Tibial nerve (tissue), 4 donors: ENCODE results near the gene CUL3. TPM values are rescaled to one million over a fixed set of nuclear protein-coding genes. Genes with fewer than 3 reads are reported as not detected.
A peak's percentile ranks its signal among the peaks of the same experiment; 100 is the strongest.

Experiments
- DNase-seq, 2 donors: peaks; one replicate each; pipeline ENCODE4 v3.0.0-alpha.2; 2019; ENCODE audit warnings: low spot score in 2 of 2
- H3K27ac ChIP-seq, 4 donors: fragments of 200-600 bp; sonication (generic) in 3 of 4; one replicate each; pipeline ENCODE4 v1.5.1; 2017 to 2019; ENCODE audit warnings: mild to moderate bottlenecking in 1 of 4
- H3K27me3 ChIP-seq, 2 donors: fragments of 200-600 bp; sonication (generic) in 1 of 2; one replicate each; pipeline versions ENCODE4 v1.5.1 to v1.6.0; 2017 to 2019
- H3K36me3 ChIP-seq, 3 donors: fragments of 200-600 bp; sonication (generic); one replicate each; pipeline ENCODE4 v1.5.1; 2018 to 2019
- H3K4me1 ChIP-seq, 4 donors: fragments of 200-600 bp; sonication (generic) in 3 of 4; one replicate each; pipeline ENCODE4 v1.5.1; 2017 to 2019
- H3K4me3 ChIP-seq, 4 donors: fragments of 200-600 bp; sonication (generic) in 3 of 4; one replicate each; pipeline ENCODE4 v1.5.1; 2017 to 2019; ENCODE audit warnings: mild to moderate bottlenecking in 1 of 4, moderate library complexity in 1 of 4
- H3K9me3 ChIP-seq, 4 donors: fragments of 200-600 bp; sonication (generic) in 3 of 4; one replicate each; pipeline ENCODE4 v1.5.1; 2017 to 2019
- EP300 ChIP-seq, 2 donors: sonication (generic); formaldehyde crosslinking; IDR thresholded peaks; one replicate each; pipeline ENCODE4 v1.6.1; 2017; ENCODE audit warnings: antibody characterized with exemption in 2 of 2, mild to moderate bottlenecking in 1 of 2
- POLR2A ChIP-seq, 2 donors: fragments of 450-650 bp; IDR thresholded peaks; one replicate each; pipeline ENCODE4 v1.6.1; 2017; ENCODE audit warnings: antibody characterized with exemption in 2 of 2, mild to moderate bottlenecking in 2 of 2, moderate library complexity in 2 of 2
- WGBS, 2 donors: methylation state at CpG; one replicate each; pipeline ENCODE4 v1.1.5; 2018; 5-methylcytosine and 5-hydroxymethylcytosine counted together
- total RNA-seq, 4 donors: library from RNA; depleted of rRNA; stranded (reverse); fragments of >200 nt; gene quantifications; one replicate each; pipeline ENCODE4 v1.1.0, GENCODE V29; 2016
- TF ChIP-seq, protein P1 (sequence below), 5 experiments: fragments of 200-600 bp in 3 of 5; fragments of 450-650 bp in 2 of 5; sonication (generic) in 3 of 5; IDR thresholded peaks; one replicate each; pipeline ENCODE4 v1.5.1; 2016 to 2019; ENCODE audit warnings: antibody characterized with exemption in 5 of 5, mild to moderate bottlenecking in 3 of 5, moderate library complexity in 2 of 5

Gene CUL3
- 10 to 100 TPM; 63.0 to 72.2 (median 67.3) TPM for total RNA-seq

DNA sequence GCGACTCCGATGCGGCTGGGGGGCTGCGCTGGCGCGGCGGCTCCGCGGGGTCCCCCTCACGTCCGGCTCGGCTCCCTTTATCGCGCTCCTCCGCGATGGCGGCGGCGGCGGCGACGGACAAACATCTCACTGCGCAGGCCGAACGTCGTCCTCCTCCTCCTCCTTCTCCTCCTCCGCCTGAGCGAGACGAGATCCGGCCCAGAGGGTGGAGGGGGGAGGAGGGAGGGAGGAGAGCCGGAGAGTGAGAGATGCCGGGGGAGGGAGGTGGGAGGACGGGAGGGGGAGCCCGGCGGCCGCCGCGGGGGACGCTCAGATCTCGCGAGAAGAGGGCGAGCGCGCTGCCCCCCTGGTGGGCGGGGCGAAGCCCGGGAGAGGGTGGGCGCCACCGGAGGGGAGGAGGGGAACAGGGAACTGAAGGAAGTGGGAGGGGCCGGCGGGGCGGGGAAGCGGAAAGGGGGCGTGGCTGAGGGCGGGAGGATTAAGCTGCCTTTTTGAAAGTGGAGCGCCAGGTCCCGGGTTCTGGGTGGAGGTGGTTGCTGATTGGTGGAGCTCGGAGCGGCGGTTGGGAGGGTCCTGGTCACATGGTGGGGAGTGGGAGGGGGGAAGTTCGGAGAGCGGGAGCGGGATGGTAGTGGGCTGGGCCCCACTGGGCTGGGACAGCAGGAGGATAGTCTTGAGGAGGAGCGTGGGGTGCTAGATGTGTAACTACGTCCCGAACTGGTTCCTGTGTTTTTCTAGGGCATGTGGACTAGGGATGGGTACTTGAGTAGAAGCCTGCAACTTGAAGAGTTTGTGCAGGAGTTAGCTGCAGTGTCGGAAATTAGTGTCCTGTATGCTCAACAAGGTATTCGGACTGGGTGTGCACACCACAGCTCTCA is at the start of gene CUL3:
CUL3 (minus strand) TSS at position 153 of the 878 bp plus-strand sequence. CDS start 354 bp downstream, outside the sequence.
- H3K4me1 ChIP-seq = peaks cover 0 to 45% (median 29%) of the 10 kb centered on the region in 4 donors
- no peaks in the 10 kb centered on the region for H3K9me3 ChIP-seq
- H3K27me3 ChIP-seq = no peaks in the 10 kb centered on the region
- H3K4me3 ChIP-seq = peak within 1 kb of the TSS; percentile 55 to 96 (median 86)
- H3K36me3 ChIP-seq = no peaks in the 10 kb centered on the region
- H3K27ac ChIP-seq = peak within 1 kb of the TSS; percentile 70 to 97 (median 95)
- DNase-seq = peak; percentile 99
- peak in 1 of 2 donors; percentile 95 for TF ChIP-seq EP300 (IDR thresholded peaks at IDR 0.05)
- TF ChIP-seq POLR2A (IDR thresholded peaks at IDR 0.05) = peak; percentile 76 to 87
- TF ChIP-seq, protein P1, sequence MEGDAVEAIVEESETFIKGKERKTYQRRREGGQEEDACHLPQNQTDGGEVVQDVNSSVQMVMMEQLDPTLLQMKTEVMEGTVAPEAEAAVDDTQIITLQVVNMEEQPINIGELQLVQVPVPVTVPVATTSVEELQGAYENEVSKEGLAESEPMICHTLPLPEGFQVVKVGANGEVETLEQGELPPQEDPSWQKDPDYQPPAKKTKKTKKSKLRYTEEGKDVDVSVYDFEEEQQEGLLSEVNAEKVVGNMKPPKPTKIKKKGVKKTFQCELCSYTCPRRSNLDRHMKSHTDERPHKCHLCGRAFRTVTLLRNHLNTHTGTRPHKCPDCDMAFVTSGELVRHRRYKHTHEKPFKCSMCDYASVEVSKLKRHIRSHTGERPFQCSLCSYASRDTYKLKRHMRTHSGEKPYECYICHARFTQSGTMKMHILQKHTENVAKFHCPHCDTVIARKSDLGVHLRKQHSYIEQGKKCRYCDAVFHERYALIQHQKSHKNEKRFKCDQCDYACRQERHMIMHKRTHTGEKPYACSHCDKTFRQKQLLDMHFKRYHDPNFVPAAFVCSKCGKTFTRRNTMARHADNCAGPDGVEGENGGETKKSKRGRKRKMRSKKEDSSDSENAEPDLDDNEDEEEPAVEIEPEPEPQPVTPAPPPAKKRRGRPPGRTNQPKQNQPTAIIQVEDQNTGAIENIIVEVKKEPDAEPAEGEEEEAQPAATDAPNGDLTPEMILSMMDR (IDR thresholded peaks at IDR 0.05) = no peak
- WGBS, 2 donors = 2% methylated on average over 37 to 38 of the region's 68 CpGs

DNA sequence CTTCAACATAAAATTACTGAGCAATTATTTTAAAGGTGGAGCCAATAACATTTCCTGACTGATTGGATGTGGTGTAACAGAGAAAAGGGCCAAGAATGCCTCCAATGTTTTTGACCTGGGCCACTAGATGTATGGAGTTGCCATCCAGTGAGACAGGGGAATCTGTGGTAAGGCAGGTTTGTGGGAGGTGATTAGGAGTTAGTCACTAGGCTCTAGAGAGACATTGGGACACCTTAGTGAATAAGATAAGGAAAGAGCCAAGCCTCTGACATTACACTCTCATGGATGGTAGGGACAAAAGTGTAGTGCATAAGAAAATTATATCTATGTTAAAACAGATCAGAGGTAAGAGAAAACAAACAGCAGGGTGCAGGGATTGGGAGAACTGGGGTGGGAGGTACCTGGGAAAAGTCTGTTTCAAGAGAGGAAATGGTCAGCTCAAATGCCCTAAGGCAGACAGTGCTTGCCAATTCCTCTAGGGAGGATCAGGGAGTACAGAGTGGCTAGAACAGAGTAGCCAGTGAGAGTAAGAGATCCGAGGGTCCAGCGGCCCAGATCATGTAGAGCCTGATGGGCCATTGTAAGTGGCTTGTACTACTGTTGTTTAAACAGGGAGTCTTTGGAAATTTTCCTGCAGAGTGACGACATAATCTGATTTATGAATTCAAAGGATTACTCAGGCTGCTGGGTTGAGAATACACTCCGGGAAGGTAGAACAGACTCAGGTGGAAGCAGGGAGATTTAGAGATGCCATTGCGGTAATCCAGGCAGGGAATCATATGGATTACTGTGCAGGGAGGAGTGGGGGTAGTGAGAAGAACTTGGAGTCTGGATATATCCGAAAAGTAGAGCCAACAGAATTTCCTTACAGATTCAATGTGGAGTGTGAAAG is 45.7 kb upstream of the CUL3 start:
- TF ChIP-seq EP300 (IDR thresholded peaks at IDR 0.05) (no peak), POLR2A (IDR thresholded peaks at IDR 0.05) (no peak)
- TF ChIP-seq, protein P1 (IDR thresholded peaks at IDR 0.05) = no peak
- Histone ChIP-seq H3K4me3 (no peak overlapping the region), H3K27ac (no peak overlapping the region), H3K9me3 (no peaks in the 10 kb centered on the region), H3K36me3 (no peaks in the 10 kb centered on the region), H3K4me1 (no peaks in the 10 kb centered on the region), H3K27me3 (no peaks in the 10 kb centered on the region)
- DNase-seq = no peak
- WGBS, 2 donors = 78 to 83% methylated on average over 6 of the region's 6 CpGs

DNA sequence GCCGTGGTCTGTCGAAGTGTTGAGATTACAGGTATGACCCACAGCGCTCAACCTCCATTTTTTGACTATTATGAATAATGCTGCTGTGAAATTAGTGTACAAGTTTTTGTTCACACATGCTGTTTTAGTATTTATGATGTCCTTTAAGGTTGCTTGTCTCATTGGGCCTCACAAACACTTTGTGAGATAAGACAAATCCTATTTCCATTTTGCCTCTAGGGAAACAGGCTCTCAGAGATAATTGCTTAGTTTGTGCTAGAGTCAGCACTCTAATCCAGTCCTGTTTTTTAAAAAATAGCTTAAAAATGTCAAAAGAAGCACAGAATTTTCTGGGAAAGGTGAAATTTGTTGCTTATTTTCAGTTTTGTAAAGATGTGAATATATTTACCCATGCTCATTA is 43.3 kb upstream of the CUL3 start:
- Histone ChIP-seq H3K4me1 (no peaks in the 10 kb centered on the region), H3K27ac (no peak overlapping the region), H3K4me3 (no peak overlapping the region), H3K27me3 (no peaks in the 10 kb centered on the region), H3K9me3 (no peaks in the 10 kb centered on the region), H3K36me3 (no peaks in the 10 kb centered on the region)
- 94 to 99% methylated on average over 3 of the region's 3 CpGs for WGBS, 2 donors
- DNase-seq = no peak
- TF ChIP-seq, protein P1 (IDR thresholded peaks at IDR 0.05) = no peak
- no peak for TF ChIP-seq EP300 (IDR thresholded peaks at IDR 0.05)
- no peak for TF ChIP-seq POLR2A (IDR thresholded peaks at IDR 0.05)

DNA sequence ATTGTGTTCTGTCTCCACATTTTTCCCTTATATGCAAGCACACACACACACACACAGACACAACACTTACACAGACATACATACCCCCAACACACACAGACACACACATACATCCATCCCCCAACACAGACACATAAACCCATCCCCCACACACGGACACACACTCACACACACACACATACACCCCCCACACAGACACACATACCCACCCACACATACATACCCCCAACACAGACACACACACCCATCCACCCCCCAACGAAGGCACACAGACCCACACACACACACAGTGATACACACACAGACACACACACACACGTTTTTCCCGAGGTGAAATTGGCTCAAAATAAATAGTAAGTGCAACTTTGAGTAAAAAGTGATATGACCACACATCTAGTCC is 41.6 kb upstream of the CUL3 start:
- Histone ChIP-seq H3K4me1 (no peaks in the 10 kb centered on the region), H3K9me3 (no peaks in the 10 kb centered on the region), H3K4me3 (no peak overlapping the region), H3K36me3 (no peaks in the 10 kb centered on the region), H3K27me3 (no peaks in the 10 kb centered on the region), H3K27ac (no peak overlapping the region)
- TF ChIP-seq, protein P1 (IDR thresholded peaks at IDR 0.05) = no peak
- no peak for TF ChIP-seq EP300 (IDR thresholded peaks at IDR 0.05)
- TF ChIP-seq POLR2A (IDR thresholded peaks at IDR 0.05) = no peak
- DNase-seq = no peak
- WGBS, 2 donors = 68 to 77% methylated on average over 4 of the region's 4 CpGs
